HUES64 (cell line): ENCODE data around the gene ELP1.

Experiments
- H3K27ac ChIP-seq: 2 replicates; pipeline ENCODE4 v1.7.0; 2013; ENCODE audit warnings: low read depth, low read length, inconsistent platforms
- H3K27me3 ChIP-seq: 2 replicates; pipeline ENCODE4 v1.6.1; 2013; ENCODE audit warnings: mild to moderate bottlenecking, low read length; ENCODE audit not compliant: insufficient read depth
- H3K36me3 ChIP-seq: 2 replicates; pipeline ENCODE4 v1.6.1; 2013; ENCODE audit warnings: mild to moderate bottlenecking, low read length; ENCODE audit not compliant: insufficient read depth
- H3K4me1 ChIP-seq: 2 replicates; pipeline ENCODE4 v1.6.1; 2013; ENCODE audit warnings: mild to moderate bottlenecking, low read length, moderate library complexity; ENCODE audit not compliant: insufficient read depth
- H3K4me3 ChIP-seq: 2 replicates; pipeline ENCODE4 v1.5.1; 2013; ENCODE audit warnings: mild to moderate bottlenecking, low read length, moderate library complexity
- H3K9ac ChIP-seq: 2 replicates; pipeline ENCODE4 v1.6.1; 2013; ENCODE audit warnings: mild to moderate bottlenecking, low read depth, low read length
- H3K9me3 ChIP-seq: 2 replicates; pipeline ENCODE4 v1.6.1; 2013; ENCODE audit warnings: low read depth, low read length; ENCODE audit not compliant: insufficient read depth
- WGBS: fragments of 150-250, 120-280 bp; methylation state at CpG from one replicate; pipeline ENCODE4 v1.1.7; 2013; ENCODE audit warnings: missing lambda C conversion rate; 5-methylcytosine and 5-hydroxymethylcytosine counted together

ELP1 gene

GRCh38 chr9:108861464-108861863 is 72.5 kb downstream of the ELP1 start:
- 94% methylated on average over 7 of the region's 7 CpGs for WGBS
- no peak overlapping the region for H3K9ac ChIP-seq
- H3K4me1 ChIP-seq, result no peaks in the 10 kb centered on the region
- H3K4me3 ChIP-seq, result no peak overlapping the region
- H3K36me3 ChIP-seq, result no peaks in the 10 kb centered on the region
- H3K27ac ChIP-seq, result no peak overlapping the region
- H3K9me3 ChIP-seq, result no peaks in the 10 kb centered on the region
- H3K27me3 ChIP-seq, result no peaks in the 10 kb centered on the region

- Histone ChIP-seq H3K4me1 (no peaks in the 10 kb centered on the region), H3K4me3 (no peak overlapping the region), H3K9ac (no peak overlapping the region), H3K9me3 (no peaks in the 10 kb centered on the region), H3K27me3 (no peaks in the 10 kb centered on the region), H3K27ac (no peak overlapping the region), H3K36me3 (no peaks in the 10 kb centered on the region)
- WGBS, result 98% methylated on average over 2 of the region's 2 CpGs
Measured at GRCh38 chr9:108860764-108861163, 73.2 kb downstream of the ELP1 start.

- H3K4me3 ChIP-seq, result no peak overlapping the region
- H3K27ac ChIP-seq, result no peak overlapping the region
- no peak overlapping the region for H3K9ac ChIP-seq
- no peaks in the 10 kb centered on the region for H3K9me3 ChIP-seq
- H3K27me3 ChIP-seq, result no peaks in the 10 kb centered on the region
- no peaks in the 10 kb centered on the region for H3K36me3 ChIP-seq
- no peaks in the 10 kb centered on the region for H3K4me1 ChIP-seq
- 93% methylated on average over 3 of the region's 4 CpGs for WGBS
Measured at GRCh38 chr9:108860354-108860753, 73.6 kb downstream of the ELP1 start.

GRCh38 chr9:108859459-108860114 is 74.3 kb downstream of the ELP1 start:
- 88% methylated on average over 2 of the region's 3 CpGs for WGBS
- no peak overlapping the region for H3K27ac ChIP-seq
- H3K4me3 ChIP-seq, result no peak overlapping the region
- no peaks in the 10 kb centered on the region for H3K27me3 ChIP-seq
- no peaks in the 10 kb centered on the region for H3K36me3 ChIP-seq
- H3K9me3 ChIP-seq, result no peaks in the 10 kb centered on the region
- no peaks in the 10 kb centered on the region for H3K4me1 ChIP-seq
- no peak overlapping the region for H3K9ac ChIP-seq

DNA sequence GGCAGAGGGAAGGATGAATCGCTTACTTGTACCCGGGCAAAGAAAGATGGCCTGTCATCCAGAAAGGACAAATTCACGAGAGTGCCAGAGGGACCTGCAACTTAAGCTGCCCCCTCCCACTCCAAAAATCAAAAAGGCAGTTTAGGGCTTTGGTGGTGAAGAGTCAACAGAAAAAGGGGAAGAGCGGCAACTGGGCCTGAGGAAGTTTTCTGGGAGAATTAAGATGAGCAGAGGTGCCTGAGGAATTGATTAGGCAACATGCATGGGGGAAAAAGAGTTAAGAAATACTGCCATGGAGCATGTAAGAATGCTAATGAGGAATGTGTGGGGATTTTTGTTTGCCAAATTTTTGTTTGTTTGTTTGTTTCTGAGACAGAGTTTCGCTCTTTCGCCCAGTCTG is 76.4 kb downstream of the ELP1 start:
- no peak overlapping the region for H3K4me3 ChIP-seq
- H3K9ac ChIP-seq, result no peak overlapping the region
- no peaks in the 10 kb centered on the region for H3K4me1 ChIP-seq
- 98% methylated on average over 6 of the region's 6 CpGs for WGBS
- H3K36me3 ChIP-seq, result no peaks in the 10 kb centered on the region
- H3K27me3 ChIP-seq, result no peaks in the 10 kb centered on the region
- no peak overlapping the region for H3K27ac ChIP-seq
- H3K9me3 ChIP-seq, result no peaks in the 10 kb centered on the region

DNA sequence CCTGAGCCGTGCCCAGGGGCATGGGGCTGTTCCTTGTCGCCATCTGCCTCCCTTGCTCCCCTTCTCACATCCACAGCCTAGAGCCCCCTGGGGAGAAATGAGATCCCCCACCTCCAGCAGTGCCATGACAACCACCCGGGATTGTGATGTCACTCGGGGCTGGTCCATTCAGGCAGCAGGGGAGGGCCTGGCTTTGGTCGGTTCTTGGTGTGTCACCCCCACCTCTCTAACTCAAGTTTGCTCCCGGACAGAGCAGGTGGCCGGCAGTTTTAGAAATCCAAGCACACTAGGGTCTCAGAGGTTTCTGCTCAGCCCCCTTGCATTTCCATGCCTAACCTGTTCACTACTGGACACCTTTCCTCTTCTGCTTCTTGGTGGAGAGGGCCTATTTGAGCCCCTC is 78.0 kb downstream of the ELP1 start, which contains the start of gene ACTL7B:
Gene ACTL7B (minus strand): TSS at position 99 of the 400 bp plus-strand sequence. CDS start 56 bp downstream, at position 43.
- Histone ChIP-seq H3K27me3 (no peaks in the 10 kb centered on the region), H3K9me3 (no peaks in the 10 kb centered on the region), H3K36me3 (no peaks in the 10 kb centered on the region), H3K27ac (no peak within 1 kb of the TSS), H3K9ac (no peak within 1 kb of the TSS), H3K4me3 (no peak within 1 kb of the TSS), H3K4me1 (no peaks in the 10 kb centered on the region)
- WGBS, result 93% methylated on average over 7 of the region's 7 CpGs

DNA sequence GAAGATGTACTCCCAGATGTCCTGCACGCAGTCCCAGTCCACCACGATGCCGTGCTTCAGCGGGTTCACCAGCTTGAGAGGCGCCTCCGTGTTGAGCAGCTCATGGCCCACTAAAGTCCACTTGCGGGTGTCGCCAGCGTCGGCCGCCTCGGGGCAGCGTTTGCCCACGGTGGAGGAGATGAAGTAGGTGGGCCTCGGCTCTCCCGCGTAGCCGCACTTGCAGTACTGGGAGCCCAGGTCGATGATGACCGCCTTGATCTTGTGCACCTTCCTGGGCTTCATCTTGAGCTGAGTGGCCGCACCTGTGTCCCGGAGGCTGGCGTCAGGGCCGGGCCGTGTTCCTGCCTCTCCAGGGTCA is 78.4 kb downstream of the ELP1 start:
- Histone ChIP-seq H3K9me3 (no peaks in the 10 kb centered on the region), H3K9ac (no peak overlapping the region), H3K4me3 (no peak overlapping the region), H3K36me3 (no peaks in the 10 kb centered on the region), H3K4me1 (no peaks in the 10 kb centered on the region), H3K27ac (no peak overlapping the region), H3K27me3 (no peaks in the 10 kb centered on the region)
- WGBS, result 97% methylated on average over 25 of the region's 25 CpGs

GRCh38 chr9:108854641-108855528 is 79.0 kb downstream of the ELP1 start:
- WGBS, result 96% methylated on average over 59 of the region's 59 CpGs
- H3K27ac ChIP-seq, result no peak overlapping the region
- no peaks in the 10 kb centered on the region for H3K27me3 ChIP-seq
- no peaks in the 10 kb centered on the region for H3K36me3 ChIP-seq
- no peak overlapping the region for H3K4me3 ChIP-seq
- H3K9me3 ChIP-seq, result no peaks in the 10 kb centered on the region
- no peaks in the 10 kb centered on the region for H3K4me1 ChIP-seq
- H3K9ac ChIP-seq, result no peak overlapping the region

DNA sequence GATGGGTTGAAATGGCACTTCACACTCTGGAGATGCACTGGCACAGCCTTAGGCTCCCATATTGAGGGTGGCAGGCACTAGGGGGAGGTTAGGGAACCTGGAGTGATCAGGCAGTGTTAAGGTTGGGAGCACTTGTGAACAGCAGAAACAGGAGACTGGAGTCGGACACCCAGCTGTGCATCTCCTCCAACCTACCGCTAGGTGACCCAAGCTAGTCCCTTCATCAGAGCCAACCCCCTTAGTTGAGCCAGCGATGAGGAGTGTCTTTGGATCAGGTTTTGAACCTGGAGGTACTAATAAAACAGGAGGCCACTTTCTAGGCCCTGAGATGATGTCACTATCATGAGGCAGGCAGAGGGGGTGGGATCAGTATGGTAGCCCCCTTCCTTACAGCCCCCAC is 79.8 kb downstream of the ELP1 start:
- no peaks in the 10 kb centered on the region for H3K36me3 ChIP-seq
- no peaks in the 10 kb centered on the region for H3K27me3 ChIP-seq
- no peak overlapping the region for H3K27ac ChIP-seq
- H3K9me3 ChIP-seq, result no peaks in the 10 kb centered on the region
- 98% methylated on average over 3 of the region's 3 CpGs for WGBS
- no peak overlapping the region for H3K9ac ChIP-seq
- H3K4me1 ChIP-seq, result no peaks in the 10 kb centered on the region
- no peak overlapping the region for H3K4me3 ChIP-seq

DNA sequence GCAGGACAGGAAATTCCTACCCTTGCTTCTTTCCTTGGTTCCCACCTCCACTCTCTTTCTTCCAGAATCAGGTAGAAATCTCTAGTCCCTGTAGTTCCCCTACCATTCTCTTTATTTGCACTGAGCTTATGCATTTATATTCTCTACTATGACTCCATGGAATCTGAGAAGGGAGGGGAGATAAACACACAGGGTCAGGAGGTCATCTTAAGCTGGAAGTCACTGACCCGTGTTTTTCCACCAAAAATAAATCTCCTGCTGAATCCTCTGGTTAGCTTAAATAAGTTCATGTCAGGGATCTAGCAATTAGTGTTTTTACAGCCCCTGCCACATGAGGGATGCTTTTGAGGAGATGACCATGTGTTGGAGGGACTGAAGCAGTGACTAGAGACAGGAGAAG is 81.8 kb downstream of the ELP1 start:
- H3K4me3 ChIP-seq, result no peak overlapping the region
- H3K4me1 ChIP-seq, result no peaks in the 10 kb centered on the region
- H3K9ac ChIP-seq, result no peak overlapping the region
- H3K36me3 ChIP-seq, result no peaks in the 10 kb centered on the region
- no peaks in the 10 kb centered on the region for H3K9me3 ChIP-seq
- no peaks in the 10 kb centered on the region for H3K27me3 ChIP-seq
- H3K27ac ChIP-seq, result no peak overlapping the region
- 67% methylated on average over 1 of the region's 1 CpG for WGBS

DNA sequence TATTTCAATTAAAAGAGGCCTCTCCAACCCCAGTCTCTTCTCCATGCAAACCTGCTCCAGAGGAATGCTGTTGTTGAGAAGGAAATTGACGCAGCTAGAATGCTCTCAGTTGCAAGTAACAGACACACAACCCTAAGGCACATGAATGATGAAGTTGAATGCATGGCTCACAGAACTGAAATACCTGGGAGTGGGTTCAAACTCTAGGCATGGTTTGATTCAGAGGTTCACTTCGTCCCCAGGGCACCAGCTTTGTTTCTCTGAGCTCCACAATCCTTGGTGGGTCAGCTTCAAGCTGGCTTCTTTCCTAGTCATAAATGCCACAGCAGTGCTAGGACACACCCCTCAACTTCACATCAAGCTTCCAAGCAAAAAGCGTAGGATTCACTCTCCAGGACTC is 82.8 kb downstream of the ELP1 start:
- 94% methylated on average over 3 of the region's 3 CpGs for WGBS
- Histone ChIP-seq H3K36me3 (no peaks in the 10 kb centered on the region), H3K27me3 (no peaks in the 10 kb centered on the region), H3K9me3 (no peaks in the 10 kb centered on the region), H3K27ac (no peak overlapping the region), H3K4me1 (no peaks in the 10 kb centered on the region), H3K9ac (no peak overlapping the region), H3K4me3 (no peak overlapping the region)
